ENCODE results near the gene PRSS33.

PRSS33 gene

DNA sequence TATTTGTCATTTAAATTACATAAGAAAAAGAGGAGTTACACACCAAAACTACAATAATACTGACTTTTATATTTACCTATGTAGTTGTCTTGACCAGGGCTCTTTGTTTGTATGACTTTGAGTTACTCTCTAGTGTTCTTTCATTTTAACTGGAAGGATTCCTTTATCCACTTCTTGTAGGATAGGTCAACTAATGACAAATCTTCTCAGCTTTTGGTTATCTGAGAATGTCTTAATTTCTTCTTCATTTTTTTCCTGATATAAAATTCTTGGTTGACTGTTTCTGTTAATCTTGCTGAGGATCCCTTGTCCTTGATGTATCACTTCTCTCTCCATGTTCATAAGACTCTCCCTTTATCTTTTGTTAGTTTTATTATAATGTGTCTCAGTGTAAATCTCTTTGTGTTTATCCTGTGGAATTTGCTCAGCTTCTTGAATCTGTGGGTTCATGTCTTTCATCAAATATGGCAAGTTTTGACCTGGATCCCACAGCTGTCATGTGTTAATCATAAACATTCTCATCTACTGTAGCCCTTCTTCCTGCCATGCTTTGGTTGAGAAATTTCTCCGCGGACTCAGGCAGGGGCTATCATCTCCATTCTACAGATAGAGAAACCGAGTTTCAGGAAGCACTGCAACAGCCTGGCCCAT, 16.3 kb upstream of the PRSS33 start:
- in situ Hi-C loops (cut with MboI; ENCODE audit: low sequenced_read_pairs) = no loop called here

DNA sequence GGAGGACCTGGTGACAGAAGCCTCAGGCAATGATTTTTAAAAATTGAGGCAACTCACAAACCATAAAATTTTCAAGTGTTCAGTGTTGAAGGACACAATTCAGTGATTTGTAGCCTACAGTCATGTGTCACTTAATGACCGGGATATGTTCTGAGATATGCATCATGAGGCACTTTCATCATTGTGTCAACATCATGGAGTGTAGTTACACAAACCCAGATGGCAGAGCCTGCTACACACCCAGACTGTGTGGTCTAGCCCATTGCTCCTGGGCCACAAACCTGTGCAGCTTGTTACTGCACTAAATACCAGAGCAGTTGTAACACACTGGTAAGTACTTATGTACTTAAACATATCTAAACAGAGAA, 12.5 kb upstream of the PRSS33 start:
- in situ Hi-C loops (cut with MboI; ENCODE audit: low sequenced_read_pairs) = no loop called here

DNA sequence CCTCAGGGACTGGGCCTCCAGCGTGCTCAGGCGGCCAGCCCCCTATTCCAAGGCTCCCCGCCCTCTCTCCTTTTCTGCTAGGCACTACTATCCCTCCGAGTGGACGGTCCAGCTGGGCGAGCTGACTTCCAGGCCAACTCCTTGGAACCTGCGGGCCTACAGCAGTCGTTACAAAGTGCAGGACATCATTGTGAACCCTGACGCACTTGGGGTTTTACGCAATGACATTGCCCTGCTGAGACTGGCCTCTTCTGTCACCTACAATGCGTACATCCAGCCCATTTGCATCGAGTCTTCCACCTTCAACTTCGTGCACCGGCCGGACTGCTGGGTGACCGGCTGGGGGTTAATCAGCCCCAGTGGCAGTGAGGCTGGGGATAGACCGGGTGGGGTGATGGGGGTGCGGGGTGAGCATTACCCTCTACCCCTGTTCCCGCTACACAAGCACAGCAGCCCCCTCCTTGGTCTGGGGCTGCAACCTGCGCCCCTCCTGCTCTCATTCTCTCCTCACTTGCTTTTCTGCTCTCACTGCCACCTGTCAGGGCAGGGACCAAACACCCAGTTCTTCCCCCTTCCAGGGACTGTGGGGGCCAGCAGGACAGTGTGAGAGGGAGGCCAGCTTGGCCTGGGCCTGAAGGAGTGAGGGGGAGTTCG, 12.0 kb upstream of the PRSS33 start:
- in situ Hi-C loops (cut with MboI; ENCODE audit: low sequenced_read_pairs) = no loop called here

DNA sequence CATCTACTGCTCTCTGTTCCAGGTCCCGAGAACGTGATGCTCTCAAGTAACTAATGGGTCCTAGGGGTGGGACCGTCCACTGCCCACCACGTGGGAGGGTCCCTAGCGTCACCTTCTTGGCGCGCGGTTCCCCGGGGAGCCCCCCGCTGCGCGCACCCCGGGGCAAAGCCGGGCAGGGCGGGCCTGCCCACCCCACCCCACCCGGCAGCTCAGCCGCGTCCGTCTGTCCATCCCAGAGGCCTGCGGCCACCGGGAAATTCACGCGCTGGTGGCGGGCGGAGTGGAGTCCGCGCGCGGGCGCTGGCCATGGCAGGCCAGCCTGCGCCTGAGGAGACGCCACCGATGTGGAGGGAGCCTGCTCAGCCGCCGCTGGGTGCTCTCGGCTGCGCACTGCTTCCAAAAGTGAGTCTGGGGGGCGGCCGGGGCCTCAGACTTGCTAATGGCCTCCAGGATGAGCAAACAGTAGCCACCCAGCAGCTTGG, 11.4 kb upstream of the PRSS33 start:
- in situ Hi-C loops (cut with MboI; ENCODE audit: low sequenced_read_pairs) = no loop called here

DNA sequence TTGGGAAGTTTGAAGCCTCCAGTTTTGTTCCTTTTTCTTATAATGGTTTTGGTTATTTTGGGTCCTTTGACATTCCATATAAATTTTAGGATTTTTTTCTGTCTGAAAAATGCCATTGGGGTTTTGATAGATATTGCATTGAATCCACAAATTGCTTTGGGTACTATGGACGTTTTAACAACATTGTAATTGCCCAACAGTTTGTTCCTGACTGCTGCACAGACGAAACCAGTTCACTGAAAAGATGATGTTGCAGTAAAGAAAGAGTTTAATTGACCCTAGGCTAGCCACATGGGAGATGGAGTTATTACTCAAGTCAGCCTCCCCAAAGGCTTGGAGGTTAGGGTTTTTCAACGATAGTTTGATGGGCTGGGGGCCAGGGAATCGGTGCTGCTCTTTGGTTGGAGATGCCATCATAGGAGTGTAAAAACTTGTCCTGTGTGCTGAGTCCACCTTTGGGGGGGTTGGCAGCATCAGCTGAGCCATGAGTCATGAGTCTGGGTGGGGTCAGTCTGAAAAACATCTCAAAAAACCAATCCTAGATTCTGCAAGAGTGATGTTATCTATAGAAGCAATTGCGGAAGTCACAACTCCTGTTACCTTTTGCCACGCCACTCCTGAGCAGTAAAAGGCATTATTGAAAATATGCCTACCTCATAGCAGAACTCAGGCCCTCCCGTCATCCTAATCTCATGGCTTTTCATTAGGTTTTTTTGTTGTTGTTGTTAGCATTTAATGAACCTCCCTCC, 8.2 kb upstream of the PRSS33 start:
- in situ Hi-C loops (cut with MboI; ENCODE audit: low sequenced_read_pairs) = no loop called here

DNA sequence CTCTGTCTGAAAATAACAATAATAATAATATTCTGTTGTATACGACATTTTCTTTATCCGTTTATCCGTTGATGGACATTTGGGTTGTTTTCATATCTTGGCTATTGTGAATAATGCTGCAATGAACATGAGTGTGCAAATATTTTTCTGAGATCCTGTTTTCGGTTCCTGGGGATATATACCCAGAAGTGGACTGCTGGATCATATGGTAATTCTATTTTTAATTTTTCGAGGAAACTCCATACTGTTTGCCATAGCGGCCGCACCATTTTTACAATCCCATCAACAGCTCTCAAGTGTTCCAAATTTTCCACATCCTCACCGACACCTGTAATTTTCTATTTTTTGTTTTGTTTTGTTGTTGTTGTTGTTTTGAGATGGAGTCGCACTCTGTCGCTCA, 5.6 kb upstream of the PRSS33 start:
- in situ Hi-C loops (cut with MboI; ENCODE audit: low sequenced_read_pairs) = no loop called here

DNA sequence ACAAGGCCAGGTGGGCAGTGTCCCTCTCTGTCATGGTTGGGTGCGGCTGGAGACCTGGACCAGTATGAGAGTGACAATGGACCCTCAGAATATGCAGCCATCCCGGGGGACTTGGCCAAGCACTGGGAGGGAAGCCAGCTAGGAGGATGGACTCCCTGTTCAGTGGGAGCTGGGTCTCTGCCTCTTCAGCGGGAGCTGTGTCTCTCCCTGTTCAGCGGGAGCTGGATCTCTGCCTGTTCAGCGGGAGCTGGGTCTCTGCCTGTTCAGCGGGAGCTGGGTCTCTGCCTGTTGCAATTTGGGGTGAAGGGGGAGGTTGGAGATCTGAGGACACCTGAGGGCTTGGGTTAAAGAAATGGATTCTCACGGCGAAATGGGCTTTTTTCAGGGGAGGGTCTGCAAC, 3.8 kb upstream of the PRSS33 start:
- in situ Hi-C loops (cut with MboI; ENCODE audit: low sequenced_read_pairs) = no loop called here

DNA sequence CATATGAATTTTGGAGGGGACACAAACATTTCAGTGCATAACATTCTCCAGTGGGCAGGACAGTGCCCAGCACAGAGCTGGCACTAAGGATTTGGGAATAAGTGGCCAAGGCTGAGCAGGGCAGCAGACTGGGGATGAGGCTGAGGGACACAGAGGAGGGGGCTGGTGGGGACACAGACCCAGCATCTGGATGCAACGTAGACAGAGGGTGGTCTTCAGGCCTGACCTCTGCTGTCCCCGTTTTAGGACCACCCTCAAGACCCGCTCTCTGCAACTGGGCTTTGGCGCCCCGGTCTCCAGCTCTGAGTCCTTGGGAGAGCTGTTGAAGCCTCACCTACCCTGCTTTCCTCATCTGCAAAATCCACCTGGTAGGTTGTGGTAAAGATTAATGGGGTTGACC, 3.3 kb upstream of the PRSS33 start:
- in situ Hi-C loops (cut with MboI; ENCODE audit: low sequenced_read_pairs) = no loop called here

DNA sequence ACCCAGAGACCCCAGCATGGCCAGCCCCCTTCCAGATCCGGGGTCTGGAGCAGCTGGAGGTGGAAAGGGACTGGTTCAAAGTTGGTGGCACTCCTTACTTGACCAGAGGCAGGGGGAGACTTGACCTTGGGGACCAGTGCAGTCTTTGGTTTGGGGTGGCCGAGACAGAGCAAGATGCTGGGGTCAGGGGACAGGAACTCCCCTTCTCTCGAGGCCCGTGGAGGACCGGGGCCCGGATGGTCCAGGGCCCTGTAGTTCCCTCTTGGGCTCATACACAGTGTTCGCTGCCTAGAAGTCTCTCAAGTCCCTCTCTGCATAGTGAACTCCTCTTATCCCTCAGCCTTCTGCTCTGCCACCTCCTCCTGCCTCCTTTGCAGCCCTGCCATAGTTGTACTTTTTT, 601 bp upstream of the PRSS33 start:
- in situ Hi-C loops (cut with MboI; ENCODE audit: low sequenced_read_pairs) = no loop called here

DNA sequence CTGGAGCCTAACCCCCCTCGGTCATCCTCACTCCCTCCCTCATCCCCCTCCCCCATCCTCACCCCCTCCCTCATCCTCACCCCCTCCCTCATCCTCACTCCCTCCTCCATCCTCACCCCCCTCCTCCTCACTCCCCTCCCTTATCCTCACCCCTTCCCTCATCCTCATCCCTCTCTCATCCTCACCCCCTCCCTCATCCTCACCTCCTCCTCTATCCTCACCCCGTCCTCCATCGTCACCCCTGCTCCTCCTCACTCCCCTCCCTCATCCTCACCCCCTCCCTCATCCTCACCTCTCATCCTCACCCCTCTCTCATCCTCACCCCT, 571 bp downstream of the PRSS33 start:
- in situ Hi-C loops (cut with MboI; ENCODE audit: low sequenced_read_pairs) = no loop called here

DNA sequence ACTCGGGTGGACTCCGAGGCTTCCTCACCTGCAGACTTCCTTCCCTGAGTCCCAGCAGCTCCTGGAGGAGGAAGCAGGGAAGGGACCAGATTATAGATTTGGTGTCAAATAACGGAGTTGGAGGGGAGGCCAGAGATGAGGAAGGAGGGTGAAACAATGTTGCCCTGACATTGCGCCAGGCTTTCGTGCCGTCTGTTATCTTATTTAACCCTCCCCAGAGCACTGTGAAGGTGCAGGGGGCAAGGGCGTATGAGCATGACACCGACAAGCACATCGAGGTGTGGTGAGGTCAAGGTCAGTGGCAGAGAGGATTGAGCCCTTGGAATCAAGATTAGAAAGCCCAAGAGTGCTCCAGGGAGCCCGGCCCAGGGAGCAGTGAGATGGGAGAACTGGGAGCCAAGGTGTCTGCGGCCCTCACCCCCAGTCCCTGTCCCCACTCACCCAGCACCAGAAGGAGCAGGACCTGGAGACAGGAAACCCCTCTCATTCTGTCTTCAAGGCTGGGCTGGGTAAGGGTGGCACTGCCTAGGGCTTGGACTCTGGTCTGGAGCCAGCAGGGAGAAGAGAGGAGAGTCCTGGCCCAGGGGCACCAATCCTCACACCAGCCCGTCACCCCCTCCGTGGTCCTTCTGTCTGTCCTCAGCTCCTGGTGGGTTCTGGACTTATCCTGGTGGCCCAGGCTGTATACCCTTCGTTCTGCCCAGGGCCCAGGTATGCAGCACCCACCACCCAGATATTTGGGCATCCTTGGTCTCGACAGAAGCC, 1.1 kb downstream of the PRSS33 start:
- in situ Hi-C loops (cut with MboI; ENCODE audit: low sequenced_read_pairs) = no loop called here

DNA sequence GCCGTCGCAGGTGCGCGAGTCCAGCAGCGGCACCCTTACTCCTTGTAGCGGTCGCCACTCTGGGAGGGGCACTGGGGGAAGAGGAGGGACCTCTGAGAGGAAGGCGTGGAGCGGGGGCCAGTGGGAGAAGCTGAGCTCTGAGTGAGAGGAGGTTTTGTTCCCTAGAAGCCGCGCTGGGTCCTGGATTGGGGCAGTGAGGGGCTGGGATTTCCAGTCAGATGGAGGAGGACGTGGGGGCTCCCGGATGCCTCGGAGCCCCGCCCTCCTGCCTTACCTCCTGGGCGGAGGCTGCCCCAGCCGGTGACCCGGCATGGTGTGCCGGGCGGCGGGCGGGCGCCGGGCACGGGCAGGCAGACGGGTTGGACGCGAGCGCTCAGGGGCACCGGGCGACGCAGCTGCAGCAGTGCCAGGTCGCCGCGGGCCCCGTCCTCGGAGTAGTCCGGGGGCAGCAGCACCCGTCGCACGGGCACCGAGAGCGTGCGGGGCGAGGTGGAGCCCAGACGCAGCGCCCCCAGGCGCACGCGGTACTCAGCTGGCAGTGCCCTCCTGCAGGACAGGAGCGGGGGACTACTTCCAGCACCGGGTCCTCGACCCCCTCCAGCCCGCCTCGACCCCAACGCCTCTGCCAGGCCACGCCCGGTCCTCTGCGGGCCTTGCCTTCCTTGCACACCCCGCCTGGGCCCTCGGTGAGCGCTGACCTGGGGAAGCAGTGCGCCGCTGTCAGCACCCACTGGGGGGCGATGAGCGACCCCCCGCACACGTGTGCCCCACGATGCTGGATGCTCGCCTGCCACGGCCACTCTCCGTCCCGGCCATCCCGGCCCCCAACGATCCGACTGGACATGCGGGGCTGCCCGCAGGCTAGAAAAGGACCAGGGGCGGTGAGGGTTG, 2.0 kb downstream of the PRSS33 start:
- in situ Hi-C loops (cut with MboI; ENCODE audit: low sequenced_read_pairs) = no loop called here

DNA sequence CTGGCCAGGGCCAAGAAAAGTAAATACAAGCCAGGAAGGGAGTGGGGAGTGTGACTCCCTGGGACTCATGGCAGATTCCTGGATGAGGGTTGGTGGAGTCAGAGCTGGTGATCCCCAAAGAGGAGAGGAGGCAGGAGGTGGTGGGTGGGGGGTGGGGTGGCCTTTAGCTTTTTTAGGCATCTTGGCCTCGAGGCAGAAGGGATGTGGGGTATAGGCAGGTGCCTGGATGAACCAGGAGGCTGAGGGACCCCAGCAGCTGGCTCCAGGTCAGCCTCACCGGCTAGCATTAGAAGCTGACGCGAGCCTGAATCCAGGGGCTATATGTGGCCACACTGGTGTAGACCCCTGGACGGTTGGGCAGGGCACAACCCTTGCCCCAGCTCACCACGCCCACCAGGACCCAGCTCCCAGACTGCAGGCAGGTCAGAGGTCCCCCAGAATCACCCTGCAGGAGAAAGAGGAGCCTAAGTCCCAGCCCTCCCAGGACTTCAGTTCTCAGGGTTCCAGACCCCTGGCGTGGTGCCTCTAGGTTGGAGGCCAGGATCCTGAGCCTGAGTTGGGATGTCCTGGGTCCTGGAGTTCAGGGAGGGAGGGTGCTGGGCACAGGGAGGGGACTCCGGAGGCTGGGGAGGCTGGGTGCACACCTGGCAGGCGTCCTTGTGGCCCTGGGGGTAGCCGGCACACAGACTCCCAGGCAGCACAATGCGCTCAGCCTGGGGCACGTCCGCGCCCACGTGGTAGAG, 2.8 kb downstream of the PRSS33 start:
- in situ Hi-C loops (cut with MboI; ENCODE audit: low sequenced_read_pairs) = no loop called here

DNA sequence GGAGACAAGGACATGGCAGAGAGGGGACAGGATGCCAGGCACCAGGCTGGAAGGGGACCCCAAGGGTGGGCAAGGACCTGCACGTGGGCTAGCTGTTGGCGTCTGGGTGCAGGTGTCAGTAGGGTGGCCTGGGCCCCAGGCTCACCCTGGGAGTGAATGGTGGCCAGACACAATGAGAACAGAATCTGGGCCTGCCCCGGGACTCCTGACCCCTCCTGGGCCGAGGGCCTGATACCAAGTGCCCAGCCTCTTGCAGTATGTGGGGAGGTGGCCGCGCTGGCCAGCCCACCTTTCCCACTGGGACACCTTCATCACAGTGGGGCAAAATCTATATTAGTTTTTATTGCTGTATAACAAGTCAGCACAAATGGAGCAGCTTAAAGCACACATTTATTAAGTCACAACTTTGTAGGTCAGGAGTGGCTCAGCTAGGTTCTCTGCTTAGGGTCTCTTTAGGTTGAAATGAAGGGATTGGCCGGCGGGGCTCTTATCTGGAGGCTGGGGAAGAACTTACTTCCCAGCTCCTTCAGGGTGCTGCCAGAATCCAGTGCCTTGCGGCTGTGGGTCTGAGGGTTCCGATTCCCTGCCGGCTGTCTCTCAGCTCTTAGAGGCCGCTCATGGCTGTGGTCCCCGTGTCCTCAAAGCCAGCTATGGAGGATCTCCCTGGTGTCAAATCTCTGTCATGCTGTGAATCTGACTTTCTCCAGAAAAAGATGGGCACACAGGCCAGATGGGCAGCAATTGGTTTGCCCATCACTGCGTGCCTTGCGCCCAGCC, 3.6 kb downstream of the PRSS33 start:
- in situ Hi-C loops (cut with MboI; ENCODE audit: low sequenced_read_pairs) = no loop called here

DNA sequence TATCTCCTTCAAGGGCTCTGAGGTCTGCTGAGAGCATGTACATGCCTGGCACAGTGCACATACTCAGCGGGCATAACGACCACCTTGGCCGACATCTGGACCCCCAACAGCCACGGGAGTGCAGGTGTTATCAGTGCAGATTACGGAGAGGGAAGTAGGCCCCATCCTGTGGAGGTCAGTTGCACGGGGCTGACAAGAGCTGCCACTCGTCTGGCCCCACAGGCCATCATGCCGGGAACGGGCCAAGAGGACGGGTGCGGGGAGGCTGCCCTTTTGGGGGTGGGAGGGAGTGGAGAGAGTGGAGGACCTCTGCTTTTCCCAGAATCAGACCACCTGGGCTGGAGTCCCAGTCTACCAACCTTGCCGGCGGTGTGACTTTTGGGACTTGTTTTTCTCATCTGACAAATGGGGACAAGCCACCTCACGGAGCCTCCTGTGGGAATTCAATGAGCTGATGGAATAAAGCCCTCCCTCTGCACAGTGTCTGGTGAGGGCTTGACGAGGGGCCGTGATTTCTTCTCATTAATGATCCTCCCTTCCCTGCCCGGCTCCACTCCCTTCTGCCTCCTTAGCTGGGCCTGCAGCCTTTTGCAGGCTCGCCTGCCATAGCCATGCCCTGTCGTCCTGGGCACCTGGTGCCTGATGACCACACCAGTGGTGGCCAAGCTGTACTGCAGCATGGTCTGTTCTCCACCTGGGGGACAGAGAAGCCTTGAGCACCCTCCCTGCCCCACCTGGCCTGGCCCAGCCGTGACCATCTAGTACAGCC, 4.6 kb downstream of the PRSS33 start:
- in situ Hi-C loops (cut with MboI; ENCODE audit: low sequenced_read_pairs) = no loop called here

DNA sequence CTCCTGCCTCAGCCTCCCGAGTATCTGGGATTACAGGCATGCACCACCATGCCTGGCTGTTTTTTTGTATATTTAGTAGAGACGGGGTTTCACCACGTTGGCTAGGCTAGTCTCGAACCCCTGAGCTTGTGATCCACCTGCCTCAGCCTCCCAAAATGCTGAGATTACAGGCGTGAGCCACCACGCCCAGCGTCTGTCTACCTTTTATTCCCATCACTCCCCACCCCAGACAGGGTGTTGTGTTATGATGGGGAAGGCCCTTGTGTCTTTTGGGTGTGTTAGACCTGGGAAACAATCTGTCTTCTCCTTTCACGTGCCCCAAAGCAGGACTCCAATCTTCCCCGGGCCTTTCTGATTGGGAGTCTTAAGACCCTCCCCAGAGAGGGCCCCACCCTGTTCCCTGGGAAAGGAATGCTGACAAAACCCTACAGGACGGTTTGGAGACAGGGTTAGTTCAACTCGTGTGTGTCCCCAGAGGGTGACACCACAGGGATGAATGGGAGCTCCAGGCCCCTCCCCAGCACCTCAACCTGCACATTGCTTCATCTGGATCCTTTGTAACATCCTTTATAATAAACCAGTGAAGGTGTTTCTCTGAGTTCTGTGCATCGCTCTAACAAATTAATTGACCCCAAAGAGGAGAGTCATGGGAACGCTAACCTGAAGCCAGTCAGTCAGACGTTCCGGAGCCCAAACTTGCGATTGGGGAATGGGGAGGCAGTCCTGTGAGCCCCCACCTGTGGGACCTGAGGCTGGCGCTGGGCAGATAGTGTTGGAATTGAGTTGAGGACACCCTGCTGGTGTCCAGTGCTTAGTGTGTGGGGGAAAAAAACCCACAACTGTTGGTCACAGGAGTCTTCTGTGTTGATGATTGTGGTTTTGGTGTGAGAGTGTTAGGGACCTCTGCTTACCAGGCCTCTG, 7.1 kb downstream of the PRSS33 start:
- in situ Hi-C loops (cut with MboI; ENCODE audit: low sequenced_read_pairs) = no loop called here

DNA sequence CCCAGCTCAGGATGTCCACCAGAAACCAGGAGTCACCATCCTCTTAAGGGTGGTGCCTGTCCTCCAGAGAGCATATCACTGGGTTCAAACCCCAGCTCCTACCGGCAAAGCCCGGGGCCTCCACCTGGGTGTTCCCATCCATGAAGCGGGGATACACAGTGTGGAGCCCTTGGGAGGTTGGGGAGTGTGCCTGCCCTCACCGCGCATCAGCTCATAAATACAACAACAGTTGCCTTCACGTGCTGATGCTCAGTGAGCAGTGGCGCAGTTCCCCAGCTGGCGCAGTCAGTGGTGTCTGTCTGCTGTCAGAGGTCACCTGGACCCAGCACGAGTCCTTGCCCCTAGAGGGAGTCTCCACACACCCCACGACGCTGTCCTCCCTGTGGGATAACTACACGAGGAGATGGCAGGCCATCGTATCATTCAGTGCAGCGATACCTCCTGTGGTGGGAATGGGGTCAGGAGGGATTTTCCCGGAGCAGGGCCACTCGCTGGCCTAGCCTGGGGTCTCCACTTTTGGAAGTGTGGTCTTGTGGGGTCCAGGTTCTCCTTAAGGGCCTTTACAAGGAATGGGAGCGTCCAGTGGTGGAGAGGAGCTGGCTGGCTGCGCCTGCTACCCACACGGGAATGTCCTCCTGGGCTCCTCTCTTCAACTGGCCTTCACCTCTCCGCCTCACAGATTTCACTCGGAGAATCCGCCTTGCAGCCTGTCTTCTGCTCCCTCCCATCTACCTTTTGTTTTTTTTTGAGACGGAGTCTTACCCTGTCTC, 8.0 kb downstream of the PRSS33 start:
- in situ Hi-C loops (cut with MboI; ENCODE audit: low sequenced_read_pairs) = no loop called here

Measured in HL-60/S4 treated with retinoic acid at 250 ng/mL for 4 days and 3 days (cell line).